Endothelial cell (in vitro differentiated cells): ENCODE data around the gene ADORA1. TPM values are rescaled to one million over a fixed set of nuclear protein-coding genes. Genes with fewer than 3 reads are reported as not detected.
A peak's percentile ranks its signal among the peaks of the same experiment; 100 is the strongest.

Source experiments
- DNase-seq: peaks from one replicate; pipeline ENCODE4 v3.0.0; 2021; ENCODE audit warnings: low spot score
- H3K27ac Mint-ChIP-seq: one replicate; pipeline ENCODE4 v1.8.0; 2021; ENCODE audit warnings: mixed read lengths, inconsistent platforms; ENCODE audit not compliant: unreplicated experiment
- H3K27me3 Mint-ChIP-seq: one replicate; pipeline ENCODE4 v1.8.0; 2021; ENCODE audit warnings: mild to moderate bottlenecking, moderate library complexity, mixed read lengths, inconsistent platforms; ENCODE audit not compliant: unreplicated experiment
- H3K36me3 Mint-ChIP-seq: one replicate; pipeline ENCODE4 v1.8.0; 2021; ENCODE audit warnings: mild to moderate bottlenecking, low read depth, mixed read lengths, inconsistent platforms; ENCODE audit not compliant: unreplicated experiment
- H3K4me1 Mint-ChIP-seq: one replicate; pipeline ENCODE4 v1.8.0; 2021; ENCODE audit warnings: mild to moderate bottlenecking, mixed read lengths, inconsistent platforms; ENCODE audit not compliant: unreplicated experiment
- H3K4me3 Mint-ChIP-seq: one replicate; pipeline ENCODE4 v1.8.0; 2021; ENCODE audit warnings: mild to moderate bottlenecking, mixed read lengths, inconsistent platforms; ENCODE audit not compliant: unreplicated experiment
- H3K9me3 Mint-ChIP-seq: one replicate; pipeline ENCODE4 v1.8.0; 2021; ENCODE audit warnings: mixed read lengths, inconsistent platforms; ENCODE audit not compliant: unreplicated experiment
- total RNA-seq: library from RNA; stranded (reverse); fragmentation: NEBNext Ultra II Directional; extraction: Animal tissue kit (Norgen Biotek cat#: 25700); gene quantifications from one replicate; pipeline ENCODE4 v1.2.1, GENCODE V29; 2021; ENCODE audit not compliant: unreplicated experiment
- TF ChIP-seq, protein P1 (sequence below): fragments of 200-600 bp; sonication (generic); IDR thresholded peaks from one replicate; pipeline ENCODE4 v1.5.0; 2021; ENCODE audit warnings: antibody characterized with exemption; ENCODE audit not compliant: unreplicated experiment

The ADORA1 gene
- total RNA-seq, 1 donor from 2014 or later, result 16.3 TPM

DNA sequence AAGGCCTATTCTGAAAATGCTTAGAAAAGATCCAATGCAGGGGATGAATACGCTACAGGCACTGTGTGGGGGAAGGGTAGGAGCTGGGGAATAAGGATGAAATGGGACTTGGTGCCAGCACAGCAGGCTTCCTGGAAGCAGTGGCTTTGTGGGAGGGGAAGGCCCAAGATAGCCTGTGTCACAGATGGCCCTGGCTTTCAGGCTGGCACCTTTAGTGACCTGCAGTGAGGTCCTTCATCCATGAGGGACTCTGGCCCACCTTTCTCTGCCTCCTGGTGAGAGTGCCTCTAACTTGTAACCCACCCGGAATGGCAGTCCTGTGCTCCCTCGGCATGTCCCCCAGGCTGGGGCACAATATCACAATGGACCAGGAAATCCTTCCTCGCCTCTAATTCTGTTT, 58.1 kb downstream of the ADORA1 start:
- H3K4me1 Mint-ChIP-seq, result peaks cover 11% of the 10 kb centered on the region
- peaks cover 17% of the 10 kb centered on the region for H3K27me3 Mint-ChIP-seq
- H3K27ac Mint-ChIP-seq, result no peak overlapping the region
- no peaks in the 10 kb centered on the region for H3K9me3 Mint-ChIP-seq
- H3K4me3 Mint-ChIP-seq, result no peak overlapping the region
- TF ChIP-seq, protein P1, sequence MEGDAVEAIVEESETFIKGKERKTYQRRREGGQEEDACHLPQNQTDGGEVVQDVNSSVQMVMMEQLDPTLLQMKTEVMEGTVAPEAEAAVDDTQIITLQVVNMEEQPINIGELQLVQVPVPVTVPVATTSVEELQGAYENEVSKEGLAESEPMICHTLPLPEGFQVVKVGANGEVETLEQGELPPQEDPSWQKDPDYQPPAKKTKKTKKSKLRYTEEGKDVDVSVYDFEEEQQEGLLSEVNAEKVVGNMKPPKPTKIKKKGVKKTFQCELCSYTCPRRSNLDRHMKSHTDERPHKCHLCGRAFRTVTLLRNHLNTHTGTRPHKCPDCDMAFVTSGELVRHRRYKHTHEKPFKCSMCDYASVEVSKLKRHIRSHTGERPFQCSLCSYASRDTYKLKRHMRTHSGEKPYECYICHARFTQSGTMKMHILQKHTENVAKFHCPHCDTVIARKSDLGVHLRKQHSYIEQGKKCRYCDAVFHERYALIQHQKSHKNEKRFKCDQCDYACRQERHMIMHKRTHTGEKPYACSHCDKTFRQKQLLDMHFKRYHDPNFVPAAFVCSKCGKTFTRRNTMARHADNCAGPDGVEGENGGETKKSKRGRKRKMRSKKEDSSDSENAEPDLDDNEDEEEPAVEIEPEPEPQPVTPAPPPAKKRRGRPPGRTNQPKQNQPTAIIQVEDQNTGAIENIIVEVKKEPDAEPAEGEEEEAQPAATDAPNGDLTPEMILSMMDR, result no peak
- DNase-seq, result no peak
- H3K36me3 Mint-ChIP-seq, result no peaks in the 10 kb centered on the region

DNA sequence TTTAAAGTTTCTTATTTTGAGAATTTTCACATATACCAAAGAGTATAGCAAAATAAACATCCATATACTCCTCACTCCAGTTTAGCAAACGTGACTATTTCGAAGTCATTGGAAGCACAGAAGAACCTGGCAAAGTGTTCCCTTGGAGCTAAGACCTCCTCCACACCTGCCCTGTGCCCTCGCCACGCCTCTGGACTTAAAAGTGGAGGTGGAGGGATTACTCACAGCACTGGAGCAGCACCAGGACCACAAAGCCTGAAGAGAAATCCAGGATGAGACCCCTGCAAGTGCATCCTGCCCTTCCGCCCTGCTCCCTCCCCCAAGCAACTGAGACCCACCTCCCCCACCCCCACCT, 58.5 kb downstream of the ADORA1 start:
- DNase-seq, result no peak
- Mint-ChIP-seq H3K27me3 (peaks cover 16% of the 10 kb centered on the region), H3K4me1 (peaks cover 11% of the 10 kb centered on the region), H3K36me3 (no peaks in the 10 kb centered on the region), H3K9me3 (no peaks in the 10 kb centered on the region), H3K4me3 (no peak overlapping the region), H3K27ac (no peak overlapping the region)
- TF ChIP-seq, protein P1, result no peak

DNA sequence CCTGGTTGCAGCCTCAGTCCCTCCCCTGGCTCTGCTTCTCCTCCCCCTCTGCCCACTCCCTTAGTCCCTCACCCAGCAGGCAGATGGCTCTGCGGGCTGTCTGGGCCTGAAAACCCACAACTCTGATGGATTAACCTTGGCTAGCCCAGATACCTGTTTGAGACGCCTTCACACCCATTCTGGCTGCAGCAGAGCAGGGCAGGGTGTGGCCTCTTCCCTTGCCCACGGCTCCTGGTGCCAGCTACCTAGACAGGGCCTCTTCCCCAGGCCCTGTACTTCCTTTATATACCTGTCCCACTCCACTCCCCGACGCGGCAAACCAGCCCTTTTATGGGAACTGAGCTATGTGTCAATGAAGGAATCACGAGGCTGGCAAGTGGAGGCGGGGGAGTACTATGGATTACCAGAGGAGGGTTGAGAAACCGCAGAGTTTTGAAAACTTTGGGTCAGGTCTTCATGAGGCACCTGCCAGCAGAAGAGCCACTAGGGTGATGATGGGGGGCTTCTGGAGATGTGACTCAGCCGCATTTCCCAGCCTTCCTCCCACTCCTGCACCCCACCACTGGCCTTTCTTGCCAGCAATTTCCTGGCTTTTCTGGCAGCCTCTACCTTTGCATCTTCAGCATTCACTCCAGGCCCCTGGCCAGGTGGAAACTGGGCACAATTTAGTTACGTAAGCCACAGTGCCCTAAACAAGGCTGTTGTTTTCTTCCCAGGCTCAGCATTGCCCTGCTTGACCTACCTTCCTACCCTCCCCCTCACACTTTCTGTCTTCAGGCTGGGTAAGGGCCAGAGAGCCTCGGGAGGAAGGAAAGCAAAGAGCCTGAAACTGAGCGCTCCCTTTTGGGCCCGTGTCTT, 59.1 kb downstream of the ADORA1 start, which contains the start of gene CHI3L1:
CHI3L1 (minus strand) TSS at position 259 of the 858 bp plus-strand sequence; CDS start at position 178, 81 bp downstream.
- peaks cover 11% of the 10 kb centered on the region for H3K4me1 Mint-ChIP-seq
- no peaks in the 10 kb centered on the region for H3K36me3 Mint-ChIP-seq
- DNase-seq, result no peak
- peak within 1 kb of the TSS; percentile 42 for H3K4me3 Mint-ChIP-seq
- H3K27me3 Mint-ChIP-seq, result peaks cover 15% of the 10 kb centered on the region
- no peaks in the 10 kb centered on the region for H3K9me3 Mint-ChIP-seq
- no peak within 1 kb of the TSS for H3K27ac Mint-ChIP-seq
- TF ChIP-seq, protein P1, result no peak

DNA sequence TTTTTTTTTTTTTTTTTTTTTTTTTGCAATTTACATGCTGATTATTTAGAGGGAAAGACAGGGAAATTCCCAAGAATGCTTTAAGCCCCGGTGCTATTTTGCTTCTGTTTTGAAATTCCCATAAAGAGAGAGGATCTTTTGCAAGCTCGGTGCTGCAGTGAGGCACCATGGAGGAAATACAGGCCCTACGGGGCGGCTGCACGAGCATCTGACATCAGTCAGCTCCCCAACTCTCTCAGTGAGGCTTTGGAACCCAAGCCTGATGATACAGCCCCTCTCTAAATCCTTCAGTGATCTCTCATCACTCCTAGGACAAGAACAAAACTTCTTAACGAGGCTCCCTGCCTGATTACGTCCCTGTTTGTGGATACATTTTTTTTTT, 59.8 kb downstream of the ADORA1 start:
- DNase-seq, result no peak
- Mint-ChIP-seq H3K4me3 (peak overlapping the region; percentile 42), H3K9me3 (no peaks in the 10 kb centered on the region), H3K4me1 (peaks cover 11% of the 10 kb centered on the region), H3K27ac (no peak overlapping the region), H3K27me3 (peaks cover 15% of the 10 kb centered on the region), H3K36me3 (no peaks in the 10 kb centered on the region)
- TF ChIP-seq, protein P1, result no peak

DNA sequence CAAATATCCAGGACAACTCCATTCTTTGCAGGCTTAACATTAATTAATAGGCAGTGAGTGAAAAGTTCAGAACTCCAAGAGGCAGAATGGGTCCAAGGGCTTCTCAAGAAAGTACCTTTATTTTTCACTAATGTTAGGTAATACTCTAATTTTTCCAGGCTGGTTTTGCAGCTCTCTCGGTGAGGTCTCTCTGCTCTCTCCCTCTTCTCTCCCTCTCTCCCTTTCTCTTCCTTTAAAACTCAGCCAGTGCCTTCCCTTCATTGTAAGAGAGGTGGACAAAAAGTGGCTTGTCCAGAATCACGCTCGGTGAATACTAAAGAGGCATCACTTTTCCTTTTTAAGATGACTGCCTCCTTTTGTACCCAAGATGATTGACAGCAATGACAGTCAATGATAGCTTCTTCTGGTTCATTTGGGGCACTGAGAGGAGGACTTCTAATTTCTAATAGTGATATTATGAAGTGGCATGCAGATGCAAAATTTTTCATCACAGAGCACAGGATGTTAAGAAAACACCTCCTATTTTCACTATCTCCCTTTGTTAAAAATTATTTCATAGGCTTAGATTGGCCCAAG, 60.3 kb downstream of the ADORA1 start:
- Mint-ChIP-seq H3K27ac (no peak overlapping the region), H3K9me3 (no peaks in the 10 kb centered on the region), H3K4me1 (peaks cover 11% of the 10 kb centered on the region), H3K27me3 (peaks cover 15% of the 10 kb centered on the region), H3K36me3 (no peaks in the 10 kb centered on the region), H3K4me3 (peak overlapping the region; percentile 42)
- TF ChIP-seq, protein P1, result no peak
- no peak for DNase-seq
